Measurements from ENCODE around the gene GLRX3.

The GLRX3 gene

GRCh38 chr10:130213286-130214080 is 77.3 kb downstream of the GLRX3 start:
- no peak for TF ChIP-seq CTCF (IDR thresholded peaks at IDR 0.05; ENCODE audit: low read depth, low read length)
- H3K4me3 ChIP-seq (ENCODE audit: low read depth, low read length), result no peak overlapping the region

- no peak for TF ChIP-seq CTCF (IDR thresholded peaks at IDR 0.05; ENCODE audit: low read depth, low read length)
- no peak overlapping the region for H3K4me3 ChIP-seq (ENCODE audit: low read depth, low read length)
Observed at GRCh38 chr10:130214431-130214830, 78.2 kb downstream of the GLRX3 start.

GRCh38 chr10:130215151-130215930 is 79.2 kb downstream of the GLRX3 start:
- H3K4me3 ChIP-seq (ENCODE audit: low read depth, low read length), result no peak overlapping the region
- TF ChIP-seq CTCF (IDR thresholded peaks at IDR 0.05; ENCODE audit: low read depth, low read length), result no peak

GRCh38 chr10:130215931-130216231 is 79.7 kb downstream of the GLRX3 start:
- no peak for TF ChIP-seq CTCF (IDR thresholded peaks at IDR 0.05; ENCODE audit: low read depth, low read length)
- no peak overlapping the region for H3K4me3 ChIP-seq (ENCODE audit: low read depth, low read length)

GRCh38 chr10:130218181-130218641 is 82.0 kb downstream of the GLRX3 start:
- H3K4me3 ChIP-seq (ENCODE audit: low read depth, low read length), result no peak overlapping the region
- no peak for TF ChIP-seq CTCF (IDR thresholded peaks at IDR 0.05; ENCODE audit: low read depth, low read length)

GRCh38 chr10:130218936-130219335 is 82.7 kb downstream of the GLRX3 start:
- no peak for TF ChIP-seq CTCF (IDR thresholded peaks at IDR 0.05; ENCODE audit: low read depth, low read length)
- H3K4me3 ChIP-seq (ENCODE audit: low read depth, low read length), result no peak overlapping the region
